Caco-2 (cell line): ENCODE measurements around the gene HOXD10. TPM values are rescaled to one million over a fixed set of nuclear protein-coding genes. Genes with fewer than 3 reads are reported as not detected.

Experiments
- BruUV-seq: library from RNA; stranded (reverse); fragments of 400-500 nt; replicated peaks from 2 replicates; lab custom pipeline; 2021; lab: Mats Ljungman, UMichigan
- CTCF ChIA-PET: fragments of 300-600 bp; sonication (Branson Sonifier 250); formaldehyde crosslinking; loops from one replicate; lab custom pipeline; 2022; ENCODE audit warnings: antibody characterized with exemption; lab: Charles Lee
- POLR2A ChIA-PET: fragments of 300-600 bp; sonication (Branson Sonifier 250); formaldehyde crosslinking; loops from one replicate; lab custom pipeline; 2022; ENCODE audit warnings: antibody characterized with exemption; lab: Charles Lee
- DNase-seq, 2 experiments: peaks; one replicate each; pipeline versions ENCODE4 v3.0.0 to v3.0.0-alpha.2; 2020 to 2022
- H3K27me3 ChIP-seq: replicated peaks from 2 replicates; pipeline ENCODE4 v1.6.0; 2011; ENCODE audit warnings: low read length; ENCODE audit not compliant: control insufficient read depth, insufficient read depth
- H3K36me3 ChIP-seq: 2 replicates; pipeline ENCODE4 v1.5.1; 2011; ENCODE audit warnings: low read length; ENCODE audit not compliant: control insufficient read depth, insufficient read depth
- H3K4me1 ChIP-seq: fragments of 250-450 bp; sonication (Bioruptor Pico); 2 replicates; pipeline ENCODE4 v1.5.1; 2020; ENCODE audit warnings: mild to moderate bottlenecking
- H3K4me3 ChIP-seq: 2 replicates; pipeline ENCODE4 v1.5.1; 2011; ENCODE audit warnings: low read depth, mild to moderate bottlenecking, control low read depth, low read length
- H3K9me3 ChIP-seq: fragments of 250-450 bp; sonication (Bioruptor Pico); 2 replicates; pipeline ENCODE4 v1.5.1; 2020; ENCODE audit warnings: mild to moderate bottlenecking, moderate library complexity
- H3K27ac Mint-ChIP-seq: one replicate; pipeline ENCODE4 v1.8.0; 2022; ENCODE audit warnings: mixed read lengths; ENCODE audit not compliant: unreplicated experiment
- H3K27me3 Mint-ChIP-seq: one replicate; pipeline ENCODE4 v1.8.0; 2022; ENCODE audit warnings: mixed read lengths; ENCODE audit not compliant: insufficient read depth, unreplicated experiment
- H3K36me3 Mint-ChIP-seq: one replicate; pipeline ENCODE4 v1.8.0; 2022; ENCODE audit warnings: mild to moderate bottlenecking, mixed read lengths; ENCODE audit not compliant: insufficient read depth, unreplicated experiment
- H3K4me1 Mint-ChIP-seq: one replicate; pipeline ENCODE4 v1.8.0; 2022; ENCODE audit warnings: low read depth, mixed read lengths; ENCODE audit not compliant: unreplicated experiment
- H3K4me3 Mint-ChIP-seq: one replicate; pipeline ENCODE4 v1.8.0; 2022; ENCODE audit warnings: mild to moderate bottlenecking, moderate library complexity, mixed read lengths; ENCODE audit not compliant: unreplicated experiment
- H3K9me3 Mint-ChIP-seq: one replicate; pipeline ENCODE4 v1.8.0; 2022; ENCODE audit warnings: mixed read lengths; ENCODE audit not compliant: unreplicated experiment
- CTCF ChIP-seq, 2 experiments: fragments of 200-600 bp in 1 of 2; IDR thresholded peaks; 1 replicate in 1 of 2; 2 replicates in 1 of 2; pipeline versions ENCODE4 v1.5.1 to v1.8.0; 2011 to 2022; ENCODE audit warnings: antibody characterized with exemption in 1 of 2, control low read depth in 1 of 2, inconsistent platforms in 1 of 2, low read depth in 1 of 2, low read length in 1 of 2, mild to moderate bottlenecking in 1 of 2, moderate library complexity in 1 of 2; ENCODE audit not compliant: insufficient read depth in 1 of 2, severe bottlenecking in 1 of 2, unreplicated experiment in 1 of 2
- intact Hi-C: fragments of 100-400 bp; cut with micrococcal nuclease; formaldehyde crosslinking; loops from one replicate; pipeline ENCODE4 v1.10.0; 2022; ENCODE audit not compliant: unreplicated experiment
- total RNA-seq: library from RNA; stranded (reverse); gene quantifications from 2 replicates; pipeline ENCODE4 v1.2.3, GENCODE V29; 2022

Gene HOXD10
- total RNA-seq, 1 experiment from 2014 or later: not detected

DNA sequence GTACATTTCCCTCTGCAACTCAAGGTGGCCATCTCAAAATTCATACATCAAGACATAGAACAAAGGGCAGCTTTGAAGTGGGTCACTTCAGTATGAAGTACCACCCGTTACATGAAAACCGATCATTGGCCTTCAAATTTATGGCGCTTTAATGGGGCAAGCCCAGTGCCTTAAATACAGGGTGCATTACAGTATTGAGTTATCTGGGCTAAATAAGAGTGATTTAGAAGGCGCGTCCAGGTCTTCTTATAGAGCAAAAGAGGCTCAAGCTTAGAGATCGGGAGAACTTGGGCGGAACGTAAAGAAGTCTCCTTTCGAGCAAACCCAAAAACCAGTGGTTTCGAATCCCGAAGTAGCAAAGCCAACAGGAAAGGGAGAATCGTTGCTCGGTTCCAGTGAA lies 47.6 kb downstream of the HOXD10 start:
- Histone ChIP-seq H3K36me3 (no peaks in the 10 kb centered on the region), H3K9me3 (no peaks in the 10 kb centered on the region), H3K4me3 (no peak overlapping the region), H3K27me3 (no peaks in the 10 kb centered on the region), H3K4me1 (no peaks in the 10 kb centered on the region)
- Mint-ChIP-seq H3K4me3 (no peak overlapping the region), H3K27me3 (peaks cover 10% of the 10 kb centered on the region), H3K4me1 (no peaks in the 10 kb centered on the region), H3K36me3 (no peaks in the 10 kb centered on the region), H3K9me3 (peaks cover 9% of the 10 kb centered on the region), H3K27ac (no peak overlapping the region)
- DNase-seq: no peak
- CTCF ChIA-PET: no interaction called here
- intact Hi-C loops: no loop called here
- no peak for TF ChIP-seq CTCF (IDR thresholded peaks at IDR 0.05; ENCODE audit: insufficient read depth in 1 of 2, low read depth in 1 of 2, low read length in 1 of 2, severe bottlenecking in 1 of 2, unreplicated experiment in 1 of 2)
- no TSS peak for BruUV-seq
- POLR2A ChIA-PET: no interaction called here

- Mint-ChIP-seq H3K4me1 (no peaks in the 10 kb centered on the region), H3K4me3 (no peak overlapping the region), H3K9me3 (peaks cover 9% of the 10 kb centered on the region), H3K36me3 (no peaks in the 10 kb centered on the region), H3K27ac (no peak overlapping the region), H3K27me3 (peaks cover 10% of the 10 kb centered on the region)
- Histone ChIP-seq H3K9me3 (no peaks in the 10 kb centered on the region), H3K4me3 (no peak overlapping the region), H3K36me3 (no peaks in the 10 kb centered on the region), H3K27me3 (no peaks in the 10 kb centered on the region), H3K4me1 (no peaks in the 10 kb centered on the region)
- intact Hi-C loops: no loop called here
- no peak for DNase-seq
- POLR2A ChIA-PET: no interaction called here
- no peak for TF ChIP-seq CTCF (IDR thresholded peaks at IDR 0.05; ENCODE audit: insufficient read depth in 1 of 2, low read depth in 1 of 2, low read length in 1 of 2, severe bottlenecking in 1 of 2, unreplicated experiment in 1 of 2)
- no TSS peak for BruUV-seq
- CTCF ChIA-PET: no interaction called here
Measured at GRCh38 chr2:176164611-176165369, 48.2 kb downstream of the HOXD10 start.

DNA sequence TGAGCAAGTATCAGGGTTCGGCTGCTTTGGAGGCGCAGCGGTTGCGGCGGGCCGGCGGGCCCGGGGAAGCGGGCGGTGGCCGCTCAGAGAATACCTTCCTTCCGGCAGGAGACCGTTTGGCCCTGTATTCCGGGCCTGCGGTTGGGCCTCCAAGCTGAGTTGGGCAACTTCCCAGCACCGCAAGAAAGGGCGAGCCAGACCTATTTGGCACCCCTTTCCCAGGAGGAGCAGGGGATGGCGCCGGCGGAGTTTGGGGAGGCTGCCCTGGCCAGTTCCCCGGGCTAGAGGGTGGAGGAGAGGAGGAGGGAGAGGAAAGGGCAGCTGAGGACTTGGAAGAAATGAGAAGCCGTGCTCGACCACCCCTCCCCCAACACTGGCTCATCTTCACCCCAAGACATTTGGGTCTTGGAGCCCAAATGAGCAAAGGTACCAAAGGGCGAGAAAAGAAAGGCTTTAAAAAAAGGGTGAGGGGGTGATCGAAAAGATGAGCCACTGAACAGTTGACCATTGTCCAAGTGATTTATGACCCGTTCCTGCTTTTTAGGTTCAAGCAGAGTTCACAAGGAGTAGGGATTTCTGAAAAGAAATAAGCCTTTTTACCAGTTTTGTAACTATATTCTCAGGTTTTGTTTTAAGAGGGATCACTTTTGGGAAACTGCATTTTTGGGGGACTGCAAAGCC lies 48.9 kb downstream of the HOXD10 start:
- no peak for TF ChIP-seq CTCF (IDR thresholded peaks at IDR 0.05; ENCODE audit: insufficient read depth in 1 of 2, low read depth in 1 of 2, low read length in 1 of 2, severe bottlenecking in 1 of 2, unreplicated experiment in 1 of 2)
- BruUV-seq: no TSS peak
- Mint-ChIP-seq H3K27me3 (peaks cover 10% of the 10 kb centered on the region), H3K27ac (no peak overlapping the region), H3K4me1 (no peaks in the 10 kb centered on the region), H3K9me3 (peaks cover 9% of the 10 kb centered on the region), H3K36me3 (no peaks in the 10 kb centered on the region), H3K4me3 (no peak overlapping the region)
- DNase-seq: no peak
- Histone ChIP-seq H3K27me3 (no peaks in the 10 kb centered on the region), H3K36me3 (no peaks in the 10 kb centered on the region), H3K9me3 (no peaks in the 10 kb centered on the region), H3K4me1 (no peaks in the 10 kb centered on the region), H3K4me3 (no peak overlapping the region)
- intact Hi-C loops: no loop called here
- ChIA-PET CTCF (no interaction called here), POLR2A (no interaction called here)
